Myocyte (in vitro differentiated cells): Measurements from ENCODE around the gene CAMK4. TPM values are rescaled to one million over a fixed set of nuclear protein-coding genes. Genes with fewer than 3 reads are reported as not detected.

Experiments used
- DNase-seq: peaks from one replicate; pipeline ENCODE4 v3.0.0-alpha.2; 2012; ENCODE audit warnings: low read depth
- total RNA-seq: library from RNA; depleted of rRNA; stranded (reverse); fragments of >200 nt; gene quantifications from 2 replicates; pipeline ENCODE4 v1.2.3, GENCODE V29; 2014

Gene CAMK4
- total RNA-seq, 1 donor from 2014 or later: 0.19 TPM

- no peak for DNase-seq
Observed at GRCh38 chr5:111229221-111229835, 5.1 kb downstream of the CAMK4 start.

GRCh38 chr5:111229871-111230810 is 6.0 kb downstream of the CAMK4 start:
- DNase-seq: no peak

- DNase-seq: no peak
Observed at GRCh38 chr5:111231119-111231518, 6.9 kb downstream of the CAMK4 start.

GRCh38 chr5:111232311-111233051 is 8.3 kb downstream of the CAMK4 start:
- no peak for DNase-seq

- DNase-seq: no peak
Observed at GRCh38 chr5:111233052-111233374, 8.8 kb downstream of the CAMK4 start.

GRCh38 chr5:111234125-111234524 is 9.9 kb downstream of the CAMK4 start:
- no peak for DNase-seq

- no peak for DNase-seq
Observed at GRCh38 chr5:111235635-111236034, 11.5 kb downstream of the CAMK4 start.

GRCh38 chr5:111236348-111236747 is 12.2 kb downstream of the CAMK4 start:
- no peak for DNase-seq

GRCh38 chr5:111236995-111237394 is 12.8 kb downstream of the CAMK4 start:
- no peak for DNase-seq

- no peak for DNase-seq
Observed at GRCh38 chr5:111237470-111237869, 13.3 kb downstream of the CAMK4 start.

GRCh38 chr5:111238431-111239225 is 14.4 kb downstream of the CAMK4 start:
- DNase-seq: no peak

GRCh38 chr5:111241696-111242095 is 17.5 kb downstream of the CAMK4 start:
- DNase-seq: no peak

GRCh38 chr5:111242606-111243005 is 18.4 kb downstream of the CAMK4 start:
- no peak for DNase-seq

- no peak for DNase-seq
Observed at GRCh38 chr5:111243318-111243717, 19.1 kb downstream of the CAMK4 start.

- no peak for DNase-seq
Observed at GRCh38 chr5:111245654-111246053, 21.5 kb downstream of the CAMK4 start.

GRCh38 chr5:111246459-111246858 is 22.3 kb downstream of the CAMK4 start:
- no peak for DNase-seq

- no peak for DNase-seq
Observed at GRCh38 chr5:111248571-111248970, 24.4 kb downstream of the CAMK4 start.

GRCh38 chr5:111251921-111252320 is 27.7 kb downstream of the CAMK4 start:
- no peak for DNase-seq

GRCh38 chr5:111252799-111253545 is 28.8 kb downstream of the CAMK4 start:
- DNase-seq: peak; percentile 5

GRCh38 chr5:111254613-111255012 is 30.4 kb downstream of the CAMK4 start:
- DNase-seq: peak; percentile 3
